OCI-LY3 (cell line): Measurements from ENCODE around the gene SFT2D3.

ENCODE experiments used
- EZH2phosphoT487 ChIP-seq: fragments of 200-600 bp; shearing (Covaris generic); IDR thresholded peaks from 2 replicates; pipeline ENCODE4 v1.6.1; 2018; ENCODE audit warnings: antibody characterized with exemption, mixed run types, low read depth
- TF ChIP-seq, protein P1 (sequence below): fragments of 200-600, 300-600 bp; sonication (generic); IDR thresholded peaks from 2 replicates; pipeline ENCODE4 v1.5.1; 2014; ENCODE audit warnings: antibody characterized with exemption, low read length, low read depth

GRCh38 chr2:127715778-127716449 lies 14.6 kb downstream of the SFT2D3 start:
- TF ChIP-seq, protein P1, sequence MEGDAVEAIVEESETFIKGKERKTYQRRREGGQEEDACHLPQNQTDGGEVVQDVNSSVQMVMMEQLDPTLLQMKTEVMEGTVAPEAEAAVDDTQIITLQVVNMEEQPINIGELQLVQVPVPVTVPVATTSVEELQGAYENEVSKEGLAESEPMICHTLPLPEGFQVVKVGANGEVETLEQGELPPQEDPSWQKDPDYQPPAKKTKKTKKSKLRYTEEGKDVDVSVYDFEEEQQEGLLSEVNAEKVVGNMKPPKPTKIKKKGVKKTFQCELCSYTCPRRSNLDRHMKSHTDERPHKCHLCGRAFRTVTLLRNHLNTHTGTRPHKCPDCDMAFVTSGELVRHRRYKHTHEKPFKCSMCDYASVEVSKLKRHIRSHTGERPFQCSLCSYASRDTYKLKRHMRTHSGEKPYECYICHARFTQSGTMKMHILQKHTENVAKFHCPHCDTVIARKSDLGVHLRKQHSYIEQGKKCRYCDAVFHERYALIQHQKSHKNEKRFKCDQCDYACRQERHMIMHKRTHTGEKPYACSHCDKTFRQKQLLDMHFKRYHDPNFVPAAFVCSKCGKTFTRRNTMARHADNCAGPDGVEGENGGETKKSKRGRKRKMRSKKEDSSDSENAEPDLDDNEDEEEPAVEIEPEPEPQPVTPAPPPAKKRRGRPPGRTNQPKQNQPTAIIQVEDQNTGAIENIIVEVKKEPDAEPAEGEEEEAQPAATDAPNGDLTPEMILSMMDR: no peak
- no peak for TF ChIP-seq EZH2phosphoT487
